ENCODE measurements around the gene MAPRE2.
"Not testable (repeated sequence)": the region's sequence is repeated elsewhere in the genome, so short reads cannot be mapped to it uniquely, and the experiment has no call there.

MAPRE2 gene

DNA sequence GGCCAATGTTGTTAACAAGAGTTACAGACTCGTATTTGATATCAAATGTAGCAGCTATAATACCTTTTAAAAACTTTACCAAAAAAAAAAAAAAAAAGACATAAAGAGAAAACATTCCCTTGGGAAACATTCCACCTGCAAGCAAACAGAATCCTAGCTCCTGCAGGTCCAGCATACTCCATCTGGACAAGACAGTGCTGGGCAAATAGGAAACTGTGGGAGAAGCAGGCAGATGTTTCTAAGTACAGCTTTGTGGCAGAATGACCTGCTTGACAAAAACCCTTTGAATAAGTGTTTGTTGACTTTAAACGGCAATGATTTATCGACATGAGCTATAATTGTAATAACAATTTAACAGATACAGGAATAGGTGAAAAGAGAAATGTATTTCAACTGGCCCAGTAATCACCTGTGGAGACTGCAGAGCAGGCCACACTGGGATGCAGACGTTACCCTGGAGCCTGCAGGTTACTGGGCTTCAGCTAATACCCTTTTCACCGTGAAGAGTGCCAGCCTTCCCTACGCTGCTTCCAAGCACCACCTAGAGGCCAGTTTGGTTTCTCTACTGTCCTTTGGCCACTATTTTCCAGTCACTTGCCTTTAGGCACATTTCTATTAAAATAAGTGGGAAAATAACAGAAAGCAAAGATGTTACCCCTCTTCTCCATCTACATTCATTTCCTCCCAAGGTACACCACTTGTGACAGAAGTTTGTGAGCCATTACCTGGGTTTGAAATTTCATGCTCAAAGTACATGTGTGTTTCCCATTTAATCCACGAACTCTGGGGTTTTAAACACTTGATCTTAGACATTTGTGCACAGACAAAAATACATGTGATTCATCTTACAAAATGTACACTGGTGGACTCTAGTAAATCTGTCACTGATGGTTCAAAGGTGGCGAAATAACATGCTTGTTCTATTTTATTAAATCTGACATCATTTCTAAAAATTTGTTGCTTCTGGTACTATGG lies 102.7 kb downstream of the MAPRE2 start:
- H3K36me3 Mint-ChIP-seq (ENCODE audit: low read depth) = peaks cover 52% of the 10 kb centered on the region
- H3K27me3 Mint-ChIP-seq = no peaks in the 10 kb centered on the region
- H3K27ac Mint-ChIP-seq = peak overlapping the region; percentile 10
- peaks cover 6% of the 10 kb centered on the region for H3K9me3 Mint-ChIP-seq
- H3K4me3 Mint-ChIP-seq = no peak overlapping the region
- peaks cover 19% of the 10 kb centered on the region for H3K4me1 Mint-ChIP-seq (ENCODE audit: low read depth)

- Mint-ChIP-seq H3K27ac (peak overlapping the region; percentile 10), H3K27me3 (no peaks in the 10 kb centered on the region), H3K4me1 (ENCODE audit: low read depth) (peaks cover 19% of the 10 kb centered on the region), H3K4me3 (no peak overlapping the region), H3K9me3 (peaks cover 10% of the 10 kb centered on the region), H3K36me3 (ENCODE audit: low read depth) (peaks cover 56% of the 10 kb centered on the region)
Observed at GRCh38 chr18:35144698-35145097, 103.5 kb downstream of the MAPRE2 start.

DNA sequence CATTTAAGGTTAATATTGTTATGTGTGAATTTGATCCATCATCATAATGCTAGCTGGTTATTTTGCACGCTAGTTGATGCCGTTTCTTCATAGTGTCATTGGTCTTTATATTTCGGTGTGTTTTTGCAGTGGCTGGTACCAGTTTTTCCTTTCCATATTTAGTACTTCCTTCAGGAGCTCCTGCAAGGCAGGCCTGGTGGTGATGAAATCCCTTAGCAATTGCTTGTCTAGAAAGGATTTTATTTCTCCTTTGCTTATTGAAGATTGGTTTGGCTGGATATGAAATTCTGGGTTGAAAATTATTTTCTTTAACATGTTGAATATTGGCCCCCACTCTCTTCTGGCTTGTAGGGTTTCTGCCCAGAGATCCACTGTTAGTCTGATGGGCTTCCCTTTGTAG lies 109.0 kb downstream of the MAPRE2 start:
- H3K9me3 Mint-ChIP-seq, H3K27ac Mint-ChIP-seq, H3K4me3 Mint-ChIP-seq, H3K27me3 Mint-ChIP-seq: not testable (repeated sequence)
- Mint-ChIP-seq H3K4me1 (ENCODE audit: low read depth) (peaks cover 17% of the 10 kb centered on the region), H3K36me3 (ENCODE audit: low read depth) (peaks cover 34% of the 10 kb centered on the region)

DNA sequence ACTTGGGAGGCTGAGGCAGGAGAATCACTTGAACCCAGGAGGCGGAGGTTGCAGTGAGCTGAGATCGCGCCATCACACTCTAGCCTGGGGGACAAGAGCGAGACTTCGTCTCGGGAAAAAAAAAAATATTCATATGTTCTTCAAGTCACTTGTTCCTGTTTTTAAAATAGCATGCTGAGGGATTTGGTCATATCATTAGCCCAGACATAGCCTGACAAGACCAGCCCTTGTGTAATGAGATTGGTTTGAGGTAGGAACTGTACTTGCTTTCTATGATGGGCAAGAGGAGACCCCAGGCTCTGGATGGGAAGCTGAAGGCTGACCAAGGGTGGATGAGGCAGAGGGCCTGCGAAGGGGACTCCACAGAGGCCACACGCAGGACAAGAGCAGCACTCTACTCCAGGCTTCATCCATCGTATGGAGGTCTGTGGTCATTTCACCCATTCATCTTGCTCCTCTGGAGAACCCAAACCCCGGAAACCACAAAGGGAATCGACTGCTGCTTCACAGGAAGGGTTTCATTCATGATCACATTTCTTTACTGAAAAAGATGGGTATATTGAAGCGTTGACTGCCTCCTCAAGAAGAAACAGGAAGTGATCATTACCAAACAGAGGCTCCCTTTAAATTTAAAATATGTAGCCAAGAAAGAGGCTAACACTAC lies 112.5 kb downstream of the MAPRE2 start:
- Mint-ChIP-seq H3K9me3 (peaks cover 4% of the 10 kb centered on the region), H3K4me3 (no peak overlapping the region), H3K27ac (peak overlapping the region; percentile 8), H3K36me3 (ENCODE audit: low read depth) (peaks cover 11% of the 10 kb centered on the region), H3K4me1 (ENCODE audit: low read depth) (peaks cover 29% of the 10 kb centered on the region), H3K27me3 (no peaks in the 10 kb centered on the region)

GRCh38 chr18:35155398-35156117 lies 114.3 kb downstream of the MAPRE2 start:
- Mint-ChIP-seq H3K9me3 (no peaks in the 10 kb centered on the region), H3K4me3 (no peak overlapping the region), H3K36me3 (ENCODE audit: low read depth) (no peaks in the 10 kb centered on the region), H3K27ac (no peak overlapping the region), H3K4me1 (ENCODE audit: low read depth) (peaks cover 42% of the 10 kb centered on the region), H3K27me3 (no peaks in the 10 kb centered on the region)

GRCh38 chr18:35157181-35157580 lies 116.0 kb downstream of the MAPRE2 start:
- Mint-ChIP-seq H3K9me3 (no peaks in the 10 kb centered on the region), H3K27ac (no peak overlapping the region), H3K4me1 (ENCODE audit: low read depth) (peaks cover 42% of the 10 kb centered on the region), H3K4me3 (no peak overlapping the region), H3K36me3 (ENCODE audit: low read depth) (no peaks in the 10 kb centered on the region), H3K27me3 (no peaks in the 10 kb centered on the region)

GRCh38 chr18:35158728-35159450 lies 117.7 kb downstream of the MAPRE2 start:
- H3K4me3 Mint-ChIP-seq = peak overlapping the region; percentile 36
- H3K4me1 Mint-ChIP-seq (ENCODE audit: low read depth) = peaks cover 33% of the 10 kb centered on the region
- no peaks in the 10 kb centered on the region for H3K27me3 Mint-ChIP-seq
- no peaks in the 10 kb centered on the region for H3K9me3 Mint-ChIP-seq
- H3K36me3 Mint-ChIP-seq (ENCODE audit: low read depth) = no peaks in the 10 kb centered on the region
- peak overlapping the region; percentile 83 for H3K27ac Mint-ChIP-seq

GRCh38 chr18:35159782-35160181 lies 118.6 kb downstream of the MAPRE2 start:
- no peaks in the 10 kb centered on the region for H3K9me3 Mint-ChIP-seq
- no peaks in the 10 kb centered on the region for H3K27me3 Mint-ChIP-seq
- peaks cover 25% of the 10 kb centered on the region for H3K4me1 Mint-ChIP-seq (ENCODE audit: low read depth)
- peak overlapping the region; percentile 84 for H3K27ac Mint-ChIP-seq
- no peaks in the 10 kb centered on the region for H3K36me3 Mint-ChIP-seq (ENCODE audit: low read depth)
- peak overlapping the region; percentile 23 for H3K4me3 Mint-ChIP-seq

- Mint-ChIP-seq H3K27ac (no peak overlapping the region), H3K4me1 (ENCODE audit: low read depth) (peaks cover 21% of the 10 kb centered on the region), H3K9me3 (no peaks in the 10 kb centered on the region), H3K4me3 (no peak overlapping the region), H3K36me3 (ENCODE audit: low read depth) (no peaks in the 10 kb centered on the region), H3K27me3 (no peaks in the 10 kb centered on the region)
Observed at GRCh38 chr18:35161485-35161884, 120.3 kb downstream of the MAPRE2 start.

DNA sequence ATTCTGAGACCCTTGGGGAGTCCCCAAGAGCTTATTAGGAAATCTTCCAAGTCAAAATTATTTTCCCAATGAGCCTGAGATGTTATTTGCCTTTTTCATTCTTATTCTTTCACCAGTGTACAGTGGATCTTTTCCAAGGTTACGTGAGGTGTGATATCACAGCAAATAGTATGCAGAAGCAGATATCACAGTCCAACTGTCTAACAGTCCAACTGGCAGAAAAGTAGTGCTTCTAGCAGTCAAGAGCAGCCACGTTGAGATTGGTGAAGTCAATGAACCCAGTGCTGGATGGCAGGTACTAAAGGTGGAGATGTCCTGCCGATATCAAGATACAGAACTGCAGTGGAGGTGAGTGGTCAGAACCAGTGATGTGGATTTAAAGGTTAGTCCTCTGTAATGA lies 120.7 kb downstream of the MAPRE2 start:
- Mint-ChIP-seq H3K4me1 (ENCODE audit: low read depth) (peaks cover 21% of the 10 kb centered on the region), H3K27ac (no peak overlapping the region)

GRCh38 chr18:35163014-35163539 lies 121.9 kb downstream of the MAPRE2 start:
- H3K4me3 Mint-ChIP-seq = no peak overlapping the region
- H3K36me3 Mint-ChIP-seq (ENCODE audit: low read depth) = no peaks in the 10 kb centered on the region
- H3K27ac Mint-ChIP-seq = no peak overlapping the region
- no peaks in the 10 kb centered on the region for H3K27me3 Mint-ChIP-seq
- H3K9me3 Mint-ChIP-seq = no peaks in the 10 kb centered on the region
- H3K4me1 Mint-ChIP-seq (ENCODE audit: low read depth) = peaks cover 19% of the 10 kb centered on the region

More for the DNA sequence above, 120.7 kb downstream of the MAPRE2 start:
- H3K4me3 Mint-ChIP-seq = no peak overlapping the region
- no peaks in the 10 kb centered on the region for H3K9me3 Mint-ChIP-seq
- no peaks in the 10 kb centered on the region for H3K27me3 Mint-ChIP-seq
- no peaks in the 10 kb centered on the region for H3K36me3 Mint-ChIP-seq (ENCODE audit: low read depth)

DNA sequence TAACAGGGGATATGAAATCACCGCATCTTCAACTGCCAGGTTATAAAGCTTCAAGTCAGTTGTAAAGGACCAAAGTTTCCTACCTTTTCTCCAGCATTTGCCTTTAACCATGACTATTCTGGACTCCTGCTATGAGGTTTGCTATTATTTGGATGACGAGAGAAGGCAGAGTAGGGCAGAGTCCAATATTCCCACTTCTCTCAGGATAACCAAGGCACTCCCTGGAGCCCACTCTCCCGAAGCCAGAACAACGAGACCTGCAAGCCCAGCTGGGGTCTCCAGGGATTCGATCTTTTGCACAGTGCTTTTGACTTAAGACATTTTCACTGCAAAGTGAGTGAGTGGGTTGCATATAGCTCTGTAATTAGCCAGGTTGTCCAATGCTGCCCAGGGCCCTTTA lies 122.5 kb downstream of the MAPRE2 start:
- no peaks in the 10 kb centered on the region for H3K36me3 Mint-ChIP-seq (ENCODE audit: low read depth)
- no peak overlapping the region for H3K4me3 Mint-ChIP-seq
- peaks cover 13% of the 10 kb centered on the region for H3K4me1 Mint-ChIP-seq (ENCODE audit: low read depth)
- H3K27ac Mint-ChIP-seq = no peak overlapping the region
- H3K9me3 Mint-ChIP-seq = no peaks in the 10 kb centered on the region
- no peaks in the 10 kb centered on the region for H3K27me3 Mint-ChIP-seq

DNA sequence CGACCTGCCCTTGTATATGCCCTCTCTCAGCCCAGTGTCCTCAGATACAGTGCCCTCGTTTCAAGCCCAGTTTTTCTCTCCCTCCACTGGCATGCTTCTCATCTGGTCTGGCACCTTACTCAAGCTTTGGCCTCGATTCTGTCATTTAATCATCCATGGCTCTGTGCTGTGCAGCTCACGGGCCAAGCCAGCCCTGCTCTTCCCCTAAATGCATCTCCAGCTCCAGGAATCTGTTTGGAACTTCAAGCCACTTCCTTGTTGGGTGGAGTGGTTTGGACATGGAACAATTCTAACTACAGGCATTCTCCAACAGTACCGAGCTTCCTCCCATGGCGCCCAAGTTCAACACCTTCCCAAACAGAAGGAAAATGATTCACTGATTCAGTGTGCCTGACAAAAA lies 122.9 kb downstream of the MAPRE2 start:
- Mint-ChIP-seq H3K4me3 (no peak overlapping the region), H3K4me1 (ENCODE audit: low read depth) (peaks cover 8% of the 10 kb centered on the region), H3K9me3 (no peaks in the 10 kb centered on the region), H3K36me3 (ENCODE audit: low read depth) (no peaks in the 10 kb centered on the region), H3K27me3 (no peaks in the 10 kb centered on the region), H3K27ac (no peak overlapping the region)

- no peaks in the 10 kb centered on the region for H3K9me3 Mint-ChIP-seq
Observed at GRCh38 chr18:35167332-35167731, 126.1 kb downstream of the MAPRE2 start.

More at GRCh38 chr18:35167332-35167731, 126.1 kb downstream of the MAPRE2 start:
- Mint-ChIP-seq H3K36me3 (ENCODE audit: low read depth) (no peaks in the 10 kb centered on the region), H3K27me3 (no peaks in the 10 kb centered on the region), H3K4me1 (ENCODE audit: low read depth) (peaks cover 20% of the 10 kb centered on the region), H3K4me3 (no peak overlapping the region), H3K27ac (no peak overlapping the region)

Data from stimulated activated naive CD8-positive, alpha-beta T cell treated with anti-CD3 and anti-CD28 coated beads, Interleukin-15, Interleukin-2, amounts not matched to agents 100 ng/mL and 50 ng/mL, for 24 hours (primary cell).